Esophagus muscularis mucosa (tissue), 4 donors: ENCODE data around the gene PIK3C2B. TPM values are rescaled to one million over a fixed set of nuclear protein-coding genes. Genes with fewer than 3 reads are reported as not detected.
A peak's percentile ranks its signal among the peaks of the same experiment; 100 is the strongest.

Experiments
- DNase-seq: peaks from one replicate; pipeline ENCODE4 v3.0.0-alpha.2; 2017; ENCODE audit errors: extremely low spot score
- H3K27ac ChIP-seq, 4 donors: fragments of 200-600 bp; sonication (generic); replicated peaks in 1 of 4; 1 replicate in 3 of 4; 2 replicates in 1 of 4; pipeline ENCODE4 v1.5.1; 2016 to 2019; ENCODE audit warnings: mild to moderate bottlenecking in 1 of 4
- H3K27me3 ChIP-seq, 4 donors: fragments of 200-600 bp; sonication (generic); one replicate each; pipeline versions ENCODE4 v1.5.1 to v1.6.0; 2016 to 2019
- H3K36me3 ChIP-seq, 4 donors: fragments of 200-600 bp; sonication (generic); one replicate each; pipeline ENCODE4 v1.5.1; 2016 to 2019
- H3K4me1 ChIP-seq, 4 donors: fragments of 200-600 bp; sonication (generic); one replicate each; pipeline ENCODE4 v1.5.1; 2016 to 2019
- H3K4me3 ChIP-seq, 4 donors: fragments of 200-600 bp; sonication (generic); 1 replicate in 2 of 4; 2 replicates in 2 of 4; pipeline ENCODE4 v1.5.1; 2016 to 2019; ENCODE audit warnings: mild to moderate bottlenecking in 4 of 4, moderate library complexity in 1 of 4
- H3K9me3 ChIP-seq, 4 donors: fragments of 200-600 bp; sonication (generic); 1 replicate in 3 of 4; 2 replicates in 1 of 4; pipeline ENCODE4 v1.5.1; 2016 to 2019
- CTCF ChIP-seq, 3 experiments: fragments of 200-600 bp in 2 of 3; fragments of 450-650 bp in 1 of 3; sonication (generic) in 2 of 3; IDR thresholded peaks; one replicate each; pipeline ENCODE4 v1.5.1; 2017 to 2019; ENCODE audit warnings: antibody characterized with exemption in 3 of 3, mild to moderate bottlenecking in 2 of 3, moderate library complexity in 1 of 3
- EP300 ChIP-seq: sonication (generic); formaldehyde crosslinking; IDR thresholded peaks from one replicate; pipeline ENCODE4 v1.6.1; 2017; ENCODE audit warnings: antibody characterized with exemption
- POLR2A ChIP-seq: fragments of 450-650 bp; IDR thresholded peaks from one replicate; pipeline ENCODE4 v1.6.1; 2017; ENCODE audit warnings: antibody characterized with exemption, moderate library complexity, mild to moderate bottlenecking, low read depth
- POLR2AphosphoS5 ChIP-seq, 2 donors: sonication (generic); formaldehyde crosslinking; IDR thresholded peaks; one replicate each; pipeline ENCODE4 v1.6.1; 2017; ENCODE audit warnings: antibody characterized with exemption in 2 of 2
- WGBS: methylation state at CpG from one replicate; pipeline ENCODE4 v1.1.5; 2018; 5-methylcytosine and 5-hydroxymethylcytosine counted together
- intact Hi-C: fragments of 100-400 bp; cut with DNase I; formaldehyde crosslinking; loops from one replicate; pipeline ENCODE4 v1.15.1; 2023
- total RNA-seq, 4 donors: library from RNA; depleted of rRNA; stranded (reverse); fragments of >200 nt; gene quantifications; one replicate each; pipeline versions ENCODE4 v1.1.0 to v1.2.1, GENCODE V29; 2016

Gene PIK3C2B
- total RNA-seq, 4 donors from 2014 or later: 10.8 to 15.8 (median 13.6) TPM

GRCh38 chr1:204447736-204448135, 46.9 kb downstream of the PIK3C2B start:
- intact Hi-C loops: loop anchor here (2.0 kb wide), 2 partner anchors 47 to 55 kb away; partner anchors contain the start of gene PIK3C2B
- H3K36me3 ChIP-seq: peaks cover 12 to 84% (median 60%) of the 10 kb centered on the region in 4 donors
- 76% methylated on average over 4 of the region's 4 CpGs for WGBS

GRCh38 chr1:204447190-204447589, 47.4 kb downstream of the PIK3C2B start:
- no peak for DNase-seq
- WGBS: 75% methylated on average over 6 of the region's 6 CpGs
- TF ChIP-seq POLR2AphosphoS5 (IDR thresholded peaks at IDR 0.05) (no peak), CTCF (IDR thresholded peaks at IDR 0.05) (no peak), EP300 (no peak), POLR2A (no peak)
- Histone ChIP-seq H3K27ac (peak overlapping the region; percentile 4 to 55 (median 29)), H3K4me1 (peaks cover 16 to 53% (median 26%) of the 10 kb centered on the region in 4 donors), H3K9me3 (no peaks in the 10 kb centered on the region), H3K27me3 (no peaks in the 10 kb centered on the region), H3K4me3 (no peak overlapping the region), H3K36me3 (peaks cover 12 to 85% (median 64%) of the 10 kb centered on the region in 4 donors)
- intact Hi-C loops: loop anchor here (2.0 kb wide), 2 partner anchors 48 to 56 kb away; partner anchors contain the start of gene PIK3C2B

More at GRCh38 chr1:204447736-204448135, 46.9 kb downstream of the PIK3C2B start:
- Histone ChIP-seq H3K4me3 (no peak overlapping the region), H3K4me1 (peaks cover 11 to 51% (median 26%) of the 10 kb centered on the region in 4 donors), H3K9me3 (no peaks in the 10 kb centered on the region), H3K27ac (no peak overlapping the region), H3K27me3 (no peaks in the 10 kb centered on the region)
- TF ChIP-seq POLR2A (no peak), CTCF (IDR thresholded peaks at IDR 0.05) (no peak), EP300 (no peak), POLR2AphosphoS5 (IDR thresholded peaks at IDR 0.05) (no peak)
- DNase-seq: no peak

- 53% methylated on average over 7 of the region's 11 CpGs for WGBS
Measured at GRCh38 chr1:204446413-204447111, 48.0 kb downstream of the PIK3C2B start.

GRCh38 chr1:204445860-204446412, 48.7 kb downstream of the PIK3C2B start:
- no peak for DNase-seq
- Histone ChIP-seq H3K4me1 (peaks cover 18 to 44% (median 21%) of the 10 kb centered on the region in 4 donors), H3K36me3 (peaks cover 12 to 87% (median 76%) of the 10 kb centered on the region in 4 donors), H3K27me3 (no peaks in the 10 kb centered on the region), H3K9me3 (no peaks in the 10 kb centered on the region), H3K27ac (no peak overlapping the region), H3K4me3 (no peak overlapping the region)
- intact Hi-C loops: loop anchor here (2.0 kb wide), 2 partner anchors 49 to 57 kb away; partner anchors contain the start of gene PIK3C2B
- WGBS: 31% methylated on average over 9 of the region's 11 CpGs
- TF ChIP-seq CTCF (IDR thresholded peaks at IDR 0.05): peak in 1 of 3 experiments; percentile 7
- no peak for TF ChIP-seq POLR2A
- TF ChIP-seq EP300: no peak
- TF ChIP-seq POLR2AphosphoS5 (IDR thresholded peaks at IDR 0.05): no peak

More at GRCh38 chr1:204446413-204447111, 48.0 kb downstream of the PIK3C2B start:
- no peaks in the 10 kb centered on the region for H3K9me3 ChIP-seq
- no peak for TF ChIP-seq POLR2A
- peak; percentile 83 to 86 (median 85) for TF ChIP-seq CTCF (IDR thresholded peaks at IDR 0.05)
- H3K4me1 ChIP-seq: peaks cover 20 to 50% (median 25%) of the 10 kb centered on the region in 4 donors
- H3K36me3 ChIP-seq: peaks cover 12 to 87% (median 71%) of the 10 kb centered on the region in 4 donors
- no peak overlapping the region for H3K4me3 ChIP-seq
- H3K27me3 ChIP-seq: no peaks in the 10 kb centered on the region
- peak; percentile 93 for DNase-seq
- intact Hi-C loops: loop anchor here (2.0 kb wide), 2 partner anchors 48 to 56 kb away; partner anchors contain the start of gene PIK3C2B
- H3K27ac ChIP-seq: peak overlapping the region; percentile 4 to 55 (median 29)

Other genes starting within 250 kb of the PIK3C2B start
- gene PLEKHA6, start 134.9 kb downstream of the PIK3C2B start, total RNA-seq: 10 to 100 TPM; 11.9 to 22.4 (median 15.9) TPM
- gene PPP1R15B, start 83.0 kb downstream of the PIK3C2B start, total RNA-seq: 10 to 100 TPM; 42.8 to 56.4 (median 51.4) TPM
- 10 to 100 TPM; 21.6 to 51.1 (median 28.5) TPM for gene MDM4, start 21.6 kb upstream of the PIK3C2B start, total RNA-seq
- gene LRRN2, start 190.9 kb upstream of the PIK3C2B start, total RNA-seq: 10 to 100 TPM in 1 of 4 donors, 1 to 10 TPM in 3; 3.6 to 15.2 (median 5.0) TPM